Measurements from ENCODE around the gene KRTAP5-9.
"Not testable (repeated sequence)": the region's sequence is repeated elsewhere in the genome, so short reads cannot be mapped to it uniquely, and the experiment has no call there.

KRTAP5-9 gene

GRCh38 chr11:71505001-71505400 lies 43.2 kb upstream of the KRTAP5-9 start:
- TF ChIP-seq POLR2AphosphoS5 (IDR thresholded peaks at IDR 0.05; ENCODE audit: borderline replicate concordance, low read depth, low read length) (no peak), FOXP2 (optimal IDR thresholded peaks at IDR 0.05; ENCODE audit: control extremely low read depth, extremely low read length, insufficient read depth) (no peak), EZH2 (IDR thresholded peaks at IDR 0.05) (no peak)
- no peak overlapping the region for H3K9ac ChIP-seq (ENCODE audit: insufficient read length)
- no peaks in the 10 kb centered on the region for H3K9me3 ChIP-seq (ENCODE audit: low read depth, low read length)
- H3K36me3 ChIP-seq (ENCODE audit: insufficient read depth, low read length) = no peaks in the 10 kb centered on the region
- no peak overlapping the region for H3K27ac ChIP-seq
- H3K4me3 ChIP-seq = no peak overlapping the region
- no peak for DNase-seq (ENCODE audit: low read depth, low spot score)

GRCh38 chr11:71505781-71506180 lies 42.4 kb upstream of the KRTAP5-9 start:
- no peak overlapping the region for H3K9ac ChIP-seq (ENCODE audit: insufficient read length)
- H3K4me3 ChIP-seq = no peak overlapping the region
- TF ChIP-seq FOXP2 (optimal IDR thresholded peaks at IDR 0.05; ENCODE audit: control extremely low read depth, extremely low read length, insufficient read depth) (no peak), POLR2AphosphoS5 (IDR thresholded peaks at IDR 0.05; ENCODE audit: borderline replicate concordance, low read depth, low read length) (no peak), EZH2 (IDR thresholded peaks at IDR 0.05) (no peak)
- H3K36me3 ChIP-seq (ENCODE audit: insufficient read depth, low read length) = no peaks in the 10 kb centered on the region
- no peak for DNase-seq (ENCODE audit: low read depth, low spot score)
- no peaks in the 10 kb centered on the region for H3K9me3 ChIP-seq (ENCODE audit: low read depth, low read length)
- H3K27ac ChIP-seq = no peak overlapping the region

DNA sequence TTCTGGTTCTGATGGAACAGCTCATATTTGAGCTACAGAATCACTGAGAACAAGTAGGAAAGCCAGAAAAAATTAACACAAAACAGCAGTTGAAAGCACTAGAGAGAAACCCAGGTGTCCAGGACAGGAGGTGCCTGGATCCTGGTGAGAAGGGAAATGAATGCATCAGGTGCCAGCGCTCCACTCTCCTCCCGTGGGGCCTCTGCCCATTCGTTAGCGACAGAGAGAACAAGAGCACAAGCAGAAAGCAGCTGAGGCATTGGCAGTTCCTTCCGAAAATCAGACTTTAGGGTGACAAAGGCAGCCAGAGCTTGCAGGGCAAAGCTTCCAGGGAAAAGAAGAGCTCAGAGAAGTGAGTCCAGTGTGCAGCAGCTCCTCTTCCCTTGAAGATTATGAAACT lies 41.1 kb upstream of the KRTAP5-9 start:
- TF ChIP-seq EZH2 (IDR thresholded peaks at IDR 0.05) (no peak), POLR2AphosphoS5 (IDR thresholded peaks at IDR 0.05; ENCODE audit: borderline replicate concordance, low read depth, low read length) (no peak), FOXP2 (optimal IDR thresholded peaks at IDR 0.05; ENCODE audit: control extremely low read depth, extremely low read length, insufficient read depth) (no peak)
- H3K9me3 ChIP-seq (ENCODE audit: low read depth, low read length) = no peaks in the 10 kb centered on the region
- H3K4me3 ChIP-seq = no peak overlapping the region
- no peak overlapping the region for H3K9ac ChIP-seq (ENCODE audit: insufficient read length)
- H3K27ac ChIP-seq = no peak overlapping the region
- H3K36me3 ChIP-seq (ENCODE audit: insufficient read depth, low read length) = no peaks in the 10 kb centered on the region
- no peak for DNase-seq (ENCODE audit: low read depth, low spot score)

- no peak for DNase-seq (ENCODE audit: low read depth, low spot score)
These were observed 29.4 kb upstream of the KRTAP5-9 start for GRCh38 chr11:71518506-71519471.

GRCh38 chr11:71519546-71519945 lies 28.7 kb upstream of the KRTAP5-9 start:
- no peaks in the 10 kb centered on the region for H3K36me3 ChIP-seq (ENCODE audit: insufficient read depth, low read length)
- H3K9ac ChIP-seq (ENCODE audit: insufficient read length) = no peak overlapping the region
- TF ChIP-seq EZH2 (IDR thresholded peaks at IDR 0.05) (no peak), FOXP2 (optimal IDR thresholded peaks at IDR 0.05; ENCODE audit: control extremely low read depth, extremely low read length, insufficient read depth) (no peak), POLR2AphosphoS5 (IDR thresholded peaks at IDR 0.05; ENCODE audit: borderline replicate concordance, low read depth, low read length) (no peak)
- H3K9me3 ChIP-seq (ENCODE audit: low read depth, low read length) = no peaks in the 10 kb centered on the region
- H3K4me3 ChIP-seq = no peak overlapping the region
- H3K27ac ChIP-seq = no peak overlapping the region
- no peak for DNase-seq (ENCODE audit: low read depth, low spot score)

More at GRCh38 chr11:71518506-71519471, 29.4 kb upstream of the KRTAP5-9 start:
- no peaks in the 10 kb centered on the region for H3K9me3 ChIP-seq (ENCODE audit: low read depth, low read length)
- no peak overlapping the region for H3K4me3 ChIP-seq
- no peak overlapping the region for H3K9ac ChIP-seq (ENCODE audit: insufficient read length)
- no peak for TF ChIP-seq POLR2AphosphoS5 (IDR thresholded peaks at IDR 0.05; ENCODE audit: borderline replicate concordance, low read depth, low read length)
- no peak for TF ChIP-seq FOXP2 (optimal IDR thresholded peaks at IDR 0.05; ENCODE audit: control extremely low read depth, extremely low read length, insufficient read depth)
- TF ChIP-seq EZH2 (IDR thresholded peaks at IDR 0.05) = no peak
- no peak overlapping the region for H3K27ac ChIP-seq
- H3K36me3 ChIP-seq (ENCODE audit: insufficient read depth, low read length) = no peaks in the 10 kb centered on the region

- no peak overlapping the region for H3K27ac ChIP-seq
- H3K36me3 ChIP-seq (ENCODE audit: insufficient read depth, low read length) = no peaks in the 10 kb centered on the region
- H3K9ac ChIP-seq (ENCODE audit: insufficient read length) = no peak overlapping the region
- no peak overlapping the region for H3K4me3 ChIP-seq
- DNase-seq (ENCODE audit: low read depth, low spot score) = no peak
- H3K9me3 ChIP-seq (ENCODE audit: low read depth, low read length) = no peaks in the 10 kb centered on the region
- TF ChIP-seq EZH2 (IDR thresholded peaks at IDR 0.05) (no peak), FOXP2 (optimal IDR thresholded peaks at IDR 0.05; ENCODE audit: control extremely low read depth, extremely low read length, insufficient read depth) (no peak), POLR2AphosphoS5 (IDR thresholded peaks at IDR 0.05; ENCODE audit: borderline replicate concordance, low read depth, low read length) (no peak)
These were observed 22.9 kb upstream of the KRTAP5-9 start for GRCh38 chr11:71525188-71525937.

- H3K4me3 ChIP-seq = no peak overlapping the region
- DNase-seq (ENCODE audit: low read depth, low spot score) = no peak
- no peak overlapping the region for H3K9ac ChIP-seq (ENCODE audit: insufficient read length)
- no peak overlapping the region for H3K27ac ChIP-seq
- TF ChIP-seq FOXP2 (optimal IDR thresholded peaks at IDR 0.05; ENCODE audit: control extremely low read depth, extremely low read length, insufficient read depth) = no peak
- no peak for TF ChIP-seq EZH2 (IDR thresholded peaks at IDR 0.05)
- no peak for TF ChIP-seq POLR2AphosphoS5 (IDR thresholded peaks at IDR 0.05; ENCODE audit: borderline replicate concordance, low read depth, low read length)
- no peaks in the 10 kb centered on the region for H3K36me3 ChIP-seq (ENCODE audit: insufficient read depth, low read length)
- H3K9me3 ChIP-seq (ENCODE audit: low read depth, low read length) = no peaks in the 10 kb centered on the region
These were observed 22.2 kb upstream of the KRTAP5-9 start for GRCh38 chr11:71525938-71526495.

GRCh38 chr11:71526796-71527575 lies 21.2 kb upstream of the KRTAP5-9 start, which contains the start of gene KRTAP5-7:
TSS of gene KRTAP5-7 (plus strand) at chr11:71527267. CDS start at chr11:71527301, 34 bp downstream.
- DNase-seq (ENCODE audit: low read depth, low spot score); H3K4me3 ChIP-seq; H3K9ac ChIP-seq (ENCODE audit: insufficient read length); H3K36me3 ChIP-seq (ENCODE audit: insufficient read depth, low read length); H3K27ac ChIP-seq; H3K9me3 ChIP-seq (ENCODE audit: low read depth, low read length): not testable (repeated sequence)

Measured in SK-N-MC (cell line).